ENCODE results near the gene CEMIP.

DNA sequence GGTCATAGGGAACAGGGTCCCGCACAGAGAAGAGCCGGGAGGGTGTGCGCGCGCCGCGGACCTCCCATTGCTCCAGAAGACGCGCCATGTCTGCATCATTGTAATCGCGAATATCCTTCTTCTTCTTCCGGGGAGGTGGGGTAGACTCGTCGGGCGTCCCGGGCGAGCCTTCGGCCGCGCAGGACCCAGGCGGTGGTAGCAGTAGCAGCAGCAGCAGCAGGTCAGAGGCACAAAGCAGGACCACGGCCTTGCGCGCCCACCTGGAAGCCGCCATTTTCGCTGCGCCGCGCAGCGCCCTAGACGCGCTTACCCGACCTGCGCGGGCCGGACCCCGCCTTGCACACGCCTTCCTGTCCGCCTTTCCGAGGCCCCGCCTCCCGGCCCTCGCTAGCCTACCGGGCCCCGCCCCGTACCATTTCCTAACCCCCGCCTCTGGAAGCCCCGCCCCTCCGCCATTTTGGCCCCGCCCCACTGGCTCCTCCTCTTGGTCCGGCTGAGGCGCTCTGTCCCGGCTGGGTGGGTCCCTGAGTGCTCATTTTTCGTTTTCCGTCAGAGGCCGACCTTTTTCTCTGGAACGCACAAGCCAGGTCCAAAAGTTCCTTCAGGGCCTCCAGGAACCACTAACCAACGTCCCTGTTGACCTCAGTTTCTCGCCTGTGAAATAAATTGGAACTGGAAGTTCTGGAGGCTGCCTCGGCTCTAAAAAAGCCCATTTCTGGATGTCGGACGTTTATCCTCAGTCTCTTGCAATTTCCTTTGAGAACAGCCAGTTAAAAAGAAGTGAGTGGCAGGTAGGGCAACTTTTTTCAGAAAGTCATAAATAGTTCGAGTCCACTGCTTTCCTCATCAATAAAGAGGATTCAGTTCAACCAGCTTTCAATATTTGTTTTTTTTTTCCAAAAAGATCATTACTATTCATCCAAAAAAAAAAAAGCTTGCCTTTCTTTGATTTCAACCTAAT is 210.6 kb downstream of the CEMIP start, which contains the start of gene MESD:
- TF ChIP-seq, protein P1, sequence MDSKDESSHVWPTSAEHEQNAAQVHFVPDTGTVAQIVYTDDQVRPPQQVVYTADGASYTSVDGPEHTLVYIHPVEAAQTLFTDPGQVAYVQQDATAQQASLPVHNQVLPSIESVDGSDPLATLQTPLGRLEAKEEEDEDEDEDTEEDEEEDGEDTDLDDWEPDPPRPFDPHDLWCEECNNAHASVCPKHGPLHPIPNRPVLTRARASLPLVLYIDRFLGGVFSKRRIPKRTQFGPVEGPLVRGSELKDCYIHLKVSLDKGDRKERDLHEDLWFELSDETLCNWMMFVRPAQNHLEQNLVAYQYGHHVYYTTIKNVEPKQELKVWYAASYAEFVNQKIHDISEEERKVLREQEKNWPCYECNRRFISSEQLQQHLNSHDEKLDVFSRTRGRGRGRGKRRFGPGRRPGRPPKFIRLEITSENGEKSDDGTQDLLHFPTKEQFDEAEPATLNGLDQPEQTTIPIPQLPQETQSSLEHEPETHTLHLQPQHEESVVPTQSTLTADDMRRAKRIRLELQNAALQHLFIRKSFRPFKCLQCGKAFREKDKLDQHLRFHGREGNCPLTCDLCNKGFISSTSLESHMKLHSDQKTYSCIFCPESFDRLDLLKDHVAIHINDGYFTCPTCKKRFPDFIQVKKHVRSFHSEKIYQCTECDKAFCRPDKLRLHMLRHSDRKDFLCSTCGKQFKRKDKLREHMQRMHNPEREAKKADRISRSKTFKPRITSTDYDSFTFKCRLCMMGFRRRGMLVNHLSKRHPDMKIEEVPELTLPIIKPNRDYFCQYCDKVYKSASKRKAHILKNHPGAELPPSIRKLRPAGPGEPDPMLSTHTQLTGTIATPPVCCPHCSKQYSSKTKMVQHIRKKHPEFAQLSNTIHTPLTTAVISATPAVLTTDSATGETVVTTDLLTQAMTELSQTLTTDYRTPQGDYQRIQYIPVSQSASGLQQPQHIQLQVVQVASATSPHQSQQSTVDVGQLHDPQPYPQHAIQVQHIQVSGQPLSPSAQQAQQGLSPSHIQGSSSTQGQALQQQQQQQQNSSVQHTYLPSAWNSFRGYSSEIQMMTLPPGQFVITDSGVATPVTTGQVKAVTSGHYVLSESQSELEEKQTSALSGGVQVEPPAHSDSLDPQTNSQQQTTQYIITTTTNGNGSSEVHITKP (tag by site-specific recombination; IDR thresholded peaks at IDR 0.05): peak; percentile 59
- TF ChIP-seq, protein P2, sequence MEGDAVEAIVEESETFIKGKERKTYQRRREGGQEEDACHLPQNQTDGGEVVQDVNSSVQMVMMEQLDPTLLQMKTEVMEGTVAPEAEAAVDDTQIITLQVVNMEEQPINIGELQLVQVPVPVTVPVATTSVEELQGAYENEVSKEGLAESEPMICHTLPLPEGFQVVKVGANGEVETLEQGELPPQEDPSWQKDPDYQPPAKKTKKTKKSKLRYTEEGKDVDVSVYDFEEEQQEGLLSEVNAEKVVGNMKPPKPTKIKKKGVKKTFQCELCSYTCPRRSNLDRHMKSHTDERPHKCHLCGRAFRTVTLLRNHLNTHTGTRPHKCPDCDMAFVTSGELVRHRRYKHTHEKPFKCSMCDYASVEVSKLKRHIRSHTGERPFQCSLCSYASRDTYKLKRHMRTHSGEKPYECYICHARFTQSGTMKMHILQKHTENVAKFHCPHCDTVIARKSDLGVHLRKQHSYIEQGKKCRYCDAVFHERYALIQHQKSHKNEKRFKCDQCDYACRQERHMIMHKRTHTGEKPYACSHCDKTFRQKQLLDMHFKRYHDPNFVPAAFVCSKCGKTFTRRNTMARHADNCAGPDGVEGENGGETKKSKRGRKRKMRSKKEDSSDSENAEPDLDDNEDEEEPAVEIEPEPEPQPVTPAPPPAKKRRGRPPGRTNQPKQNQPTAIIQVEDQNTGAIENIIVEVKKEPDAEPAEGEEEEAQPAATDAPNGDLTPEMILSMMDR (tag by site-specific recombination; IDR thresholded peaks at IDR 0.05): peak; percentile 42
- TF ChIP-seq ZNF23 (tag by site-specific recombination; IDR thresholded peaks at IDR 0.05; ENCODE audit: borderline replicate concordance) (no peak), ZNF132 (tag by site-specific recombination; IDR thresholded peaks at IDR 0.05; ENCODE audit: borderline replicate concordance) (no peak), ZNF302 (tag by site-specific recombination; IDR thresholded peaks at IDR 0.05; ENCODE audit: low read depth) (no peak), ZNF24 (tag by site-specific recombination; IDR thresholded peaks at IDR 0.05) (0 out of 2 replicates have a peak, but pooled peaks have one; percentile 49), ZNF423 (tag by site-specific recombination; IDR thresholded peaks at IDR 0.05) (no peak), ZNF292 (tag by site-specific recombination; IDR thresholded peaks at IDR 0.05; ENCODE audit: borderline replicate concordance, low read depth) (no peak), ZNF335 (tag by site-specific recombination; conservative IDR thresholded peaks at IDR 0.05) (peak; percentile 84), PRDM1 (tag by site-specific recombination; IDR thresholded peaks at IDR 0.05) (no peak)
- TF ChIP-seq, protein P3, sequence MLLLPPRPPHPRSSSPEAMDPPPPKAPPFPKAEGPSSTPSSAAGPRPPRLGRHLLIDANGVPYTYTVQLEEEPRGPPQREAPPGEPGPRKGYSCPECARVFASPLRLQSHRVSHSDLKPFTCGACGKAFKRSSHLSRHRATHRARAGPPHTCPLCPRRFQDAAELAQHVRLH (tag by site-specific recombination; IDR thresholded peaks at IDR 0.05): peak; percentile 34; the same call in 1 of the 2 replicates
- TF ChIP-seq, protein P4, sequence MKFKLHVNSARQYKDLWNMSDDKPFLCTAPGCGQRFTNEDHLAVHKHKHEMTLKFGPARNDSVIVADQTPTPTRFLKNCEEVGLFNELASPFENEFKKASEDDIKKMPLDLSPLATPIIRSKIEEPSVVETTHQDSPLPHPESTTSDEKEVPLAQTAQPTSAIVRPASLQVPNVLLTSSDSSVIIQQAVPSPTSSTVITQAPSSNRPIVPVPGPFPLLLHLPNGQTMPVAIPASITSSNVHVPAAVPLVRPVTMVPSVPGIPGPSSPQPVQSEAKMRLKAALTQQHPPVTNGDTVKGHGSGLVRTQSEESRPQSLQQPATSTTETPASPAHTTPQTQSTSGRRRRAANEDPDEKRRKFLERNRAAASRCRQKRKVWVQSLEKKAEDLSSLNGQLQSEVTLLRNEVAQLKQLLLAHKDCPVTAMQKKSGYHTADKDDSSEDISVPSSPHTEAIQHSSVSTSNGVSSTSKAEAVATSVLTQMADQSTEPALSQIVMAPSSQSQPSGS (tag by site-specific recombination; IDR thresholded peaks at IDR 0.05; ENCODE audit: low read depth): no peak

Data from HEK293 (cell line).